Measurements from ENCODE around the gene RXRA.

RXRA gene

GRCh38 chr9:134384811-134385479, 58.7 kb downstream of the RXRA start:
- no peak for DNase-seq (ENCODE audit: low read depth)

GRCh38 chr9:134385915-134386314, 59.7 kb downstream of the RXRA start:
- DNase-seq (ENCODE audit: low read depth), result no peak

GRCh38 chr9:134386951-134387831, 60.9 kb downstream of the RXRA start:
- no peak for DNase-seq (ENCODE audit: low read depth)

GRCh38 chr9:134388289-134388808, 62.1 kb downstream of the RXRA start:
- DNase-seq (ENCODE audit: low read depth), result no peak

GRCh38 chr9:134388976-134389375, 62.7 kb downstream of the RXRA start:
- no peak for DNase-seq (ENCODE audit: low read depth)

- no peak for DNase-seq (ENCODE audit: low read depth)
Measured at GRCh38 chr9:134389642-134390041, 63.4 kb downstream of the RXRA start.

GRCh38 chr9:134390537-134390936, 64.3 kb downstream of the RXRA start:
- DNase-seq (ENCODE audit: low read depth), result no peak

GRCh38 chr9:134390947-134391318, 64.7 kb downstream of the RXRA start:
- DNase-seq (ENCODE audit: low read depth), result no peak

- no peak for DNase-seq (ENCODE audit: low read depth)
Measured at GRCh38 chr9:134391319-134392231, 65.3 kb downstream of the RXRA start.

- no peak for DNase-seq (ENCODE audit: low read depth)
Measured at GRCh38 chr9:134392900-134393299, 66.6 kb downstream of the RXRA start.

GRCh38 chr9:134393582-134394280, 67.5 kb downstream of the RXRA start:
- no peak for DNase-seq (ENCODE audit: low read depth)

- DNase-seq (ENCODE audit: low read depth), result no peak
Measured at GRCh38 chr9:134395002-134395517, 68.8 kb downstream of the RXRA start.

- DNase-seq (ENCODE audit: low read depth), result no peak
Measured at GRCh38 chr9:134395737-134396257, 69.5 kb downstream of the RXRA start.

- no peak for DNase-seq (ENCODE audit: low read depth)
Measured at GRCh38 chr9:134396258-134396742, 70.0 kb downstream of the RXRA start.

- no peak for DNase-seq (ENCODE audit: low read depth)
Measured at GRCh38 chr9:134396825-134397224, 70.6 kb downstream of the RXRA start.

GRCh38 chr9:134398756-134399155, 72.5 kb downstream of the RXRA start:
- no peak for DNase-seq (ENCODE audit: low read depth)

GRCh38 chr9:134399435-134400056, 73.3 kb downstream of the RXRA start:
- DNase-seq (ENCODE audit: low read depth), result no peak

- no peak for DNase-seq (ENCODE audit: low read depth)
Measured at GRCh38 chr9:134400283-134400682, 74.0 kb downstream of the RXRA start.

GRCh38 chr9:134401391-134401790, 75.1 kb downstream of the RXRA start:
- no peak for DNase-seq (ENCODE audit: low read depth)

GRCh38 chr9:134402182-134402581, 75.9 kb downstream of the RXRA start:
- DNase-seq (ENCODE audit: low read depth), result no peak

All from fibroblast of the conjunctiva (primary cell).